Activated CD8-positive, alpha-beta memory T cell treated with anti-CD3 and anti-CD28 coated beads for 24 hours (primary cell): ENCODE data around the gene PPP1R18.

Experiments
- DNase-seq: peaks from one replicate; pipeline ENCODE4 v3.0.0-alpha.2; 2020

The PPP1R18 gene

DNA sequence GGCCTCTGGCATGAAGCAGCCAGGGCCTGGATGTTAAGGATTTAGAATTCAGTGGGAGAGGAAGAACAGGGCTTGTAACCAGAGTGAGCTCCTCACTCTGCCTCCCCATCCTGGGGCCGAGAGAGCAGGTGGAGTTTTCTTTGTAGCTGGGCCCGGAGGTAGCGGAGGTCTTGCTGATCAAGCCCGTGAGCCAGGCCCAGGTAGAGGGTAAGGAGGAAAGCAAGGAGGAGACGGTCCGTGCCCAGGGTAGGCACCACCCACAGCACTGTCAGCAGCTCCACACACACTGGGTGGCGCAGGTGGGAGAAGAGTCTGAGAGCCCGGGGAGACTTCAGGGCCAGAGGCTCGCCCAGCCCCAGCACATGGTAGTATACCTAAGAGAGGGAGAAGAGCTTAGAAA is 2.1 kb upstream of the PPP1R18 start:
- no peak for DNase-seq

- no peak for DNase-seq
These were observed 1.4 kb upstream of the PPP1R18 start for GRCh38 chr6:30687659-30688431.

GRCh38 chr6:30686908-30687658 is 638 bp upstream of the PPP1R18 start:
- DNase-seq: peak; percentile 91

- peak; percentile 73 for DNase-seq
These were observed 1.1 kb downstream of the PPP1R18 start for GRCh38 chr6:30685157-30686008.

- DNase-seq: peak; percentile 79
These were observed 1.9 kb downstream of the PPP1R18 start for GRCh38 chr6:30684386-30685156.

DNA sequence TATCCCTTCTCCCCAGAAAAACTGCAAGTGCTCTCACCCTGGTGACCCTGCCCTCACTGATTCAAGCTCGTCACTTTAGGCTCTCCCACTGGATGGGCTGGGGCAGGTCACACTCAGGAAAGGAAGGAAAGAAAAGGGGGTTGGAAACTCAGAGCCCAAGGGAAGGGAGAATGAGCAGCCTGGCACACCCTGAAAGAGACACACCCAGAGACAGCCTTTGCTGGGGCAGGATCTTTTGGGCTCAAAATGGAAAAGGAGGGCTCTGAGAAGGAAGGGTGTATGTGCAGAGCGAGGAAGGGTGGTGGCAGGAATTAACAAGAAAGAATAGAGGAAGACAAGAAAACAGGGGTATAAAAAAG is 2.5 kb downstream of the PPP1R18 start:
- DNase-seq: no peak

GRCh38 chr6:30683183-30683979 is 3.1 kb downstream of the PPP1R18 start:
- DNase-seq: no peak

- DNase-seq: peak; percentile 91
These were observed 4.0 kb downstream of the PPP1R18 start for GRCh38 chr6:30682143-30683117.

- peak; percentile 70 for DNase-seq
These were observed 4.7 kb downstream of the PPP1R18 start for GRCh38 chr6:30681766-30682142.

- no peak for DNase-seq
These were observed 6.5 kb downstream of the PPP1R18 start for GRCh38 chr6:30679765-30680535.

GRCh38 chr6:30678964-30679726 is 7.3 kb downstream of the PPP1R18 start:
- DNase-seq: peak; percentile 98

DNA sequence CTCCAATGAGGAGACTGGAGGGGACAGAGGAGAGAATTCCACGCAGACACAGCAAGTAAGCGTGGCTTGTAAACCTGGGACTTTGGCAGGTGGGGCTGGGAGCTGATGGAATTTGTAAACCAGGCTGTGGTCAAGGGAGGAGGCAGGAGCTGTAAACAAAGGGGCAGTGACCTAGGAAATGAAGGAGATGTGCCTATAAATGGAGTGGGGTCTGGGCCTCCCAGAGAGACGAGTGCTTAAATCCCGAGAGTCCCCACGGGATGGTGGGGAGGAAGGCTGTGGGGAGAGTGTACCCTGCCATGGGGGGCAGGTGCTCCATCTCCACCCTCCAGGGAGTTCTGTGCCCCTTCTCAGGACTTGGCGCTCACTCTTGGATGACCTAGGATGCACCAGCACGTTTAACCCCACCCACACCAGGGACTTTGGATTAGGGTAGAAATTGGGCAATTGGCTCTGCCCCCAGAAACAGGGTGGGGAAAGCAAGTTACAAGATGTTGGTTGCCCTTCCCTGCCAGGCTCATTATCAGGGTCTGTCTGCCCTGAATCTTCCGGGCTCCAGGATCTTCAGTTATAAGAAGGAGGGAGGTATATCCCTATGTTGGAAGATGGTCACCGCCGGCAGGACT is 9.7 kb downstream of the PPP1R18 start:
- no peak for DNase-seq

GRCh38 chr6:30672445-30673253 is 13.8 kb downstream of the PPP1R18 start, which contains the start of gene DHX16:
Gene DHX16 (minus strand): TSS chr6:30673006. CDS start chr6:30672841, 165 bp downstream.
- peak; percentile 94 for DNase-seq

GRCh38 chr6:30670760-30671527 is 15.5 kb downstream of the PPP1R18 start:
- no peak for DNase-seq

DNA sequence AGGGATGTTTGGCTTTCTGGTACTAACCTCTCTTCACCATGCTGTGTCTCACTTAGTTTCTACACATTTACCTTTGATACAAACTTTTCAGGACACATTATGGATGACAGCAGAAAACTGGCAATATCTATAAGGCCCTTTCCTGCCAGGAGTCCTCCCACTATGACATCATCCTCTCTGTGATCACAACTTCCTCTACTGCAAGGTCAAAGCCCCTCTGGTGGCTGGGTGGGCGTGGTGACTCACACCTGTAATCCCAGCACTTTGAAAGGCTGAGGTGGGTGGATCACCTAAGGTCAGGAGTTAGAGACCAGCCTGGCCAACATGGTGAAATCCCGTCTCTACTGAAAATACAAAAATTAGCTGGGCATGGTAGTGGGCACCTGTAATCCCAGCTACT is 20.1 kb downstream of the PPP1R18 start:
- peak; percentile 72 for DNase-seq

- no peak for DNase-seq
These were observed 21.3 kb downstream of the PPP1R18 start for GRCh38 chr6:30664994-30665767.
